HepG2 (cell line): ENCODE results near the gene PLXNC1. TPM values are rescaled to one million over a fixed set of nuclear protein-coding genes. Genes with fewer than 3 reads are reported as not detected.

Source experiments
- CBFB ChIP-seq: sonication (generic); formaldehyde crosslinking; IDR thresholded peaks from 2 replicates; pipeline ENCODE4 v1.4.0; 2020; ENCODE audit warnings: missing genetic modification reagents
- CREB3 ChIP-seq: sonication (generic); formaldehyde crosslinking; IDR thresholded peaks from 2 replicates; pipeline ENCODE4 v1.5.0; 2020; ENCODE audit warnings: missing genetic modification reagents
- DMAP1 ChIP-seq: IDR thresholded peaks from 2 replicates; pipeline ENCODE4 v1.6.1; 2016
- IRF2 ChIP-seq: IDR thresholded peaks from 2 replicates; pipeline ENCODE4 v1.6.1; 2018; ENCODE audit warnings: missing genetic modification reagents, missing compliant biosample characterization
- KLF9 ChIP-seq: IDR thresholded peaks from 2 replicates; pipeline ENCODE4 v1.6.1; 2016; ENCODE audit warnings: low read depth
- MTA1 ChIP-seq: sonication (generic); formaldehyde crosslinking; IDR thresholded peaks from 2 replicates; pipeline ENCODE4 v1.4.0; 2020; ENCODE audit warnings: missing genetic modification reagents, mild to moderate bottlenecking, borderline replicate concordance
- PCBP2 ChIP-seq: fragments of 200-400 bp; formaldehyde crosslinking; optimal IDR thresholded peaks from 2 replicates; pipeline ENCODE3; 2018; ENCODE audit warnings: low read length, low read depth; ENCODE audit not compliant: poor library complexity, severe bottlenecking
- PRDM4 ChIP-seq: sonication (generic); formaldehyde crosslinking; IDR thresholded peaks from 2 replicates; pipeline ENCODE4 v1.9.0; 2021; ENCODE audit warnings: missing genetic modification reagents, borderline replicate concordance
- RFXANK ChIP-seq: IDR thresholded peaks from 2 replicates; pipeline ENCODE4 v1.6.1; 2016
- ZBED4 ChIP-seq: sonication (generic); formaldehyde crosslinking; IDR thresholded peaks from 2 replicates; pipeline ENCODE4 v1.4.0; 2020; ENCODE audit warnings: missing genetic modification reagents, borderline replicate concordance
- ZBTB38 ChIP-seq: sonication (generic); formaldehyde crosslinking; IDR thresholded peaks from 2 replicates; pipeline ENCODE4 v1.5.1; 2020; ENCODE audit warnings: mild to moderate bottlenecking, missing genetic modification reagents
- ZFP62 ChIP-seq: sonication (generic); formaldehyde crosslinking; IDR thresholded peaks from 2 replicates; pipeline ENCODE4 v1.4.0; 2020; ENCODE audit warnings: missing genetic modification reagents
- ZHX2 ChIP-seq, 2 experiments: sonication (generic) in 1 of 2; formaldehyde crosslinking in 1 of 2; IDR thresholded peaks; 2 replicates each; pipeline versions ENCODE4 v1.6.1 to v1.9.0; 2014 to 2022; ENCODE audit warnings: antibody characterized with exemption in 1 of 2, borderline replicate concordance in 1 of 2, inconsistent platforms in 1 of 2, low read depth in 1 of 2, missing genetic modification reagents in 1 of 2
- ZNF331 ChIP-seq: sonication (generic); formaldehyde crosslinking; IDR thresholded peaks from 2 replicates; pipeline ENCODE4 v1.4.0; 2020; ENCODE audit warnings: missing genetic modification reagents
- ZNF556 ChIP-seq: sonication (generic); formaldehyde crosslinking; IDR thresholded peaks from 2 replicates; pipeline ENCODE4 v1.4.0; 2020; ENCODE audit warnings: mild to moderate bottlenecking, missing genetic modification reagents, borderline replicate concordance
- polyA plus RNA-seq, 8 experiments: library from polyadenylated mRNA; depleted of rRNA in 3 of 8; stranded (reverse) in 7 of 8; unstranded in 1 of 8; fragments of >200 nt; fragmentation: Illumina TruSeq in 4 of 8; extraction: Trizol in 4 of 8; gene quantifications; 2 replicates each; pipeline versions ENCODE4 v1.2.1 to v1.2.3, GENCODE V29; 2011 to 2016; ENCODE audit warnings: low read depth in 4 of 8, missing spikeins in 1 of 8, mixed read lengths in 1 of 8; ENCODE audit not compliant: insufficient read depth in 1 of 8
- total RNA-seq, 5 experiments: library from RNA; depleted of rRNA; stranded (reverse); fragments of >200 nt; fragmentation: Illumina TruSeq; extraction: Trizol; gene quantifications; 2 replicates each; pipeline ENCODE4 v1.2.3, GENCODE V29; 2016; ENCODE audit warnings: low read depth in 1 of 5

Gene PLXNC1
- total and polyA plus RNA-seq, 2 of the 13 experiments (the other 11 are each of a cell fraction or from before 2014, with no cell fraction given) = 6.6 to 11.2 TPM

GRCh38 chr12:94101738-94102660 lies 46.4 kb upstream of the PLXNC1 start (continued):
- TF ChIP-seq PRDM4 (CRISPR knock-in tag) (no peak), RFXANK (CRISPR knock-in tag) (no peak), ZHX2 (IDR thresholded peaks at IDR 0.05; ENCODE audit: low read depth) (no peak), ZHX2 (CRISPR knock-in tag; IDR thresholded peaks at IDR 0.05; ENCODE audit: borderline replicate concordance) (no peak), ZNF556 (CRISPR knock-in tag) (no peak), DMAP1 (CRISPR knock-in tag) (no peak), IRF2 (CRISPR knock-in tag) (peak; percentile 53; the same call in 1 of the 2 replicates), ZFP62 (CRISPR knock-in tag) (no peak), ZBTB38 (CRISPR knock-in tag) (peak; percentile 31; the same call in 1 of the 2 replicates), CBFB (no peak), PCBP2 (no peak), KLF9 (no peak), ZBED4 (CRISPR knock-in tag) (no peak), ZNF331 (CRISPR knock-in tag) (0 out of 2 replicates have a peak, but pooled peaks have one; percentile 19), MTA1 (CRISPR knock-in tag) (no peak; the same call in 1 of the 2 replicates), CREB3 (CRISPR knock-in tag) (no peak)
